ENCODE results near the gene THBS4. TPM values are rescaled to one million over a fixed set of nuclear protein-coding genes. Genes with fewer than 3 reads are reported as not detected.

Gene THBS4
- total RNA-seq, 2 experiments from 2014 or later, result 1.7 to 1.8 TPM

DNA sequence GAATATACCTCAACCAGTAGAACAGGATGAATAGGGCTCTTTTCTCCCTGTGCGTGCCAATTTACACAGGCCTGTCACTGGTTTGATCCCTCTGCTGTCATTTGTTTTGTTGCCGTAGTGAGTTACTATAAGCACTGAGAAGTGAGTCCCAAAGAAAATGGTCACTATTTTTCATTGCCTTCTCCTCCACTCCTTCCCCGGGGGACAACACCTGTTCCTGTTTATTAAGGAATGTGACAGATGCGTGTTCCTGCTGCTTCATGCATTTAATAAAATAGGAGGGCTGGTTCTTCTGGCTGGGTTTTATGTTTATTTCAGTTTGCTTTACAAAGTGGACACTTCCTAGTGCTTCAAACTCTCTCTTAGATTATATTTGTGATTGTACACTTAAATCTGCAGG is 6.4 kb downstream of the THBS4 start:
- POLR2A ChIA-PET, result no interaction called here

DNA sequence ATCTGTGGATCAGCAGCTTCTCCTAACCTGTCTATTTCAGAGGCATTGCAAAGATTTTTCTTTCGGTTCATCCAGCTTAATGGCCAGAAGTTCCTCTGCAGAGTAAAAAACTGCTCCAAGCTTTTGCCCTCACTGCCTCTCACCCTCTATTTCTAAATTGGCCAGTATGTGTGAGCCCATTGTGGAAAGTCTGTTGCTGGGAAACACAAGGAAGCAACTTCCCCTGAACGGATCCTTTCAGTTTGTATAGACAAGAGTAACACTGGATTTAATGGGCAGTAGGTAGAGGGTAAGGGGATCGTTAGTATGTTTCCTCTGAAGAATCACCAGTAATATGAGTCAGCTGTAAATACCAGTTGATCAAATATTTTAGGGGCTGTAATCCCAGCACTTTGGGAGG is 7.2 kb downstream of the THBS4 start:
- ChIA-PET POLR2A (no interaction called here), CTCF (interaction anchor here (0.9 kb wide), 1 partner anchor 41 kb away, joined by 3 read pairs; no protein-coding TSS in a partner anchor)

More for the DNA sequence above, 6.4 kb downstream of the THBS4 start:
- CTCF ChIA-PET, result interaction anchor here (0.9 kb wide), 1 partner anchor 42 kb away, joined by 3 read pairs; no protein-coding TSS in a partner anchor

DNA sequence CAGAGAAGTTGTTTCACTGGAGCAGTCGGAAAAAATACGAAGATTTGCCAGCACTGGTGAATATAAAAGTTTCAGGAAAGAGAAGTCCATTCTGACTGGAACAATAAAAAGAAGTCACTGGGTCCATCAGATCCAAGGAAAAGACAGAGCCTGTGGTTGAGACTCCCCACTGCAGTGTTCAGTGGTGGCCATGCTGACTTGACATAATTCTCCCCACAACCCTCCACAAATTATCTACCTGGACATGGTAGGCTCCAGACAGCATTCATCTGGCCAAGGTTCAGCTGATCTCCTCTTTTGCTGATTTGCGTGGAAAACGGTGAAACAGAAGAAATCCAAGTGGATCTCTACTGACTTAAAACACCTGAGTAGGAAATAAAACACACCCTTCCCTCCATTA is 8.0 kb downstream of the THBS4 start:
- POLR2A ChIA-PET, result no interaction called here
- CTCF ChIA-PET, result no interaction called here

DNA sequence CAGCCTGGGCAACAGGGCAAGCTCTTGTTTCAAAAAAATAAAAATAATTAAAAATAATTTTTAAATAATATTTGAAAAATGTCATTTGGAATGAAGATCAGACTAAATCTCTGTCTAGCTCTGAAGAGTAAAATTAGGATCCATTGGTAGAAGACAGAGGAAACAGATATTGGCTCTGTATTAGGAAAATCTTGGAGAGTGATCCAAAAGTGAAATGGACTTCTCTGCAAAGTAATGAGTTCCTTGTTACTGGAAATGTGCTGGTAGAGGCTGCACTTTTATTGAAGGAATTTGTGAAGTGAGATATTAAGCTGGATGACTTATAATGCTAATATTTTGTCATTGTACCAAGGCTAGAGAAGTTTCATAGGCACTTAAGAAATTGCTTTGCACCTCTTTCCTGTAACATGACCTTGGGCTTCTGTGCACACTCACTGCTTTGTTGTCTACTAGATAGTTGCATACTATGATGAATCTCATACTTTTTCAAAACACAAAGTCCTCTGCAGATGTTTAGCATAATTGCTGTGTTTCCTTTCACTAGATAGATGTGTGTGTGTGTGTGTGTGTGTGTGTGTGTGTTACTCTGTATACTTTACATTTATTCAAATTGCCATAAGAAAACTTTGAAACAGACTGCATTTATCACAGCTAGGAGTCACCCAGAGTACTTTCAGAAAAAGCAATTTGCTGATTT is 13.1 kb downstream of the THBS4 start:
- CTCF ChIA-PET, result interaction anchor here (1.4 kb wide), 1 partner anchor 35 kb away, joined by 4 read pairs; no protein-coding TSS in a partner anchor
- POLR2A ChIA-PET, result no interaction called here

DNA sequence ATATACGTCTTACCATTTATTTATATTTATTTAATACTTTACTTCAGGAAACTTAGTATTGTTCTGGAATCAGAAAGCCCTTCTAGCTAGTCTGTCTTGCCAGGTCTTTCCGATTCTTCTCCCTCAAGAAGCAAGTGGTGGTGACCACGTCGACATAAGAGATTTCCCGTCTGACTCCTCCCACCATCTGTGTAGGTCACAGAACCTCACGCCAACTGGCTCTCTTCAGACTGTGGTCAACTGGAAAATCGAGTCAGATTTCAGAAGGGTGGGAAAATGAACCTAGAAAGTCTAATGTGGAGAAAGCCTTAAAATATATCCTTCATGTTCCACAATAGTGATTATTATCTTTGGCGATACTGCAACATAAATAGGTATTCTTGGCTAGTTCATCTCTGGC is 17.3 kb downstream of the THBS4 start:
- POLR2A ChIA-PET, result interaction anchor here (0.6 kb wide), 1 partner anchor 1056 kb away, joined by 3 read pairs; no protein-coding TSS in a partner anchor
- CTCF ChIA-PET, result no interaction called here

DNA sequence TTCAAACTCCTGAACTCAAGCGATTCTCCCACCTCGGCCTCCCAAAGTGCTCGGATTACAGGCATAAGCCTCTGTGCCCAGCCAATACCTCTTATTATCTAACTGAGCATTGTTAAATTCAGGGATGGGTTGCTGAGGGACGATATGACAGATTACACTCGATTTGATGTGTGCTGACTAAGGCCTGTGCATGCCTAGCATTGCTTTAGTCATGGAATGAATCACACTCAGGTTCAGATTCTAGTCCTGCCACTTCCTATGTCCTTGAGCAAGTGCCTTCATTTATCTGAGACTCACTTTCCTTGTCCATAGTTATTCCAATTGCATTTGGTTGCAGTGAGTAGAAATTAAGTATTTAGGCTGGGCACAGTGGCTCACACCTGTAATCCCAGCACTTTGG is 19.5 kb downstream of the THBS4 start:
- CTCF ChIA-PET, result no interaction called here
- POLR2A ChIA-PET, result no interaction called here

DNA sequence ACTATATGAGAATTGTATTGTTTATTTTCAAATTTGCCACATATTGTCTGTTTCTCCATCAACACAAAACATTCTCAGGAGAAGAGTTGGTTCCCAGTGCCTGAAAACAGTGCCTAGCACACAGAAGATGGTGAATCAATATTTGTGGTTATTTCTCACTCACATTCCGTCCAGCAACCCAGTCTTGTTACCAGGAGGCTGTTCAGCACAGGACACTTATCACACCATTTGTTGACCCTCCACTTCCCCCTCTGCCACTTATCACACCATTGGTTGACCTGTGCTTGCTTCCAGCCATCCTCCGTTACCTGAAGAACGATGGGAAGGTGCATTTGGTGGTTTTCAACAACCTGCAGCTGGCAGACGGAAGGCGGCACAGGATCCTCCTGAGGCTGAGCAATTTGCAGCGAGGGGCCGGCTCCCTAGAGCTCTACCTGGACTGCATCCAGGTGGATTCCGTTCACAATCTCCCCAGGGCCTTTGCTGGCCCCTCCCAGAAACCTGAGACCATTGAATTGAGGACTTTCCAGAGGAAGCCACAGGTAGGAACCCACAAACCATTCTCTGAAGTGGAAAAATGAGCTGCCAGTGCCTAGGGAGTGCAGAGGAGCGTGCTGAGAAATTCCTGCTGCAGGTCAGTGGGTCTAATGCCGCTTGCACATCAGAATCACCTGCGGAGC is 20.5 kb downstream of the THBS4 start:
- ChIA-PET POLR2A (interaction anchor here (1.0 kb wide), 1 partner anchor 18 kb away, joined by 3 read pairs; no protein-coding TSS in a partner anchor), CTCF (interaction anchor here (0.7 kb wide), 1 partner anchor 84 kb away, joined by 4 read pairs; no protein-coding TSS in a partner anchor)

DNA sequence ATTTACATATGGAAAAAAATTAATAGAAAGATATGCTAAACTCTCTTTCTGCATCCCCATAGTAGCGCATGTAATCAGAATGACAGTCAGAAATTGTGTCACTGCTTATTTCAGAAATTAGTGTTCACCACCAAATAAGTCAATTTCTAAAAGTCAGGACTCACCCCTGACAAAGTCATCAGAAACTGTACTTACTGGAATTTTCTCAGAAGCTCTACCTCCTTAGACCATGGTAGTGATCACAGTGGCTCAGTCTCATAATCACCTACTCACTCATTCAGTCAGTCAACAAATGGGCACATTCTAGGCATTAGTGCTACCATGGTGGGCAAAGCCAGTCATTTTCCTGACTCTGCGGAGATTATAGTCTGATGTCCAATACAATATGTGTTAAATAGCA is 22.0 kb downstream of the THBS4 start:
- ChIA-PET CTCF (no interaction called here), POLR2A (interaction anchor here (0.6 kb wide), 1 partner anchor 181 kb away, joined by 5 read pairs; no protein-coding TSS in a partner anchor)

DNA sequence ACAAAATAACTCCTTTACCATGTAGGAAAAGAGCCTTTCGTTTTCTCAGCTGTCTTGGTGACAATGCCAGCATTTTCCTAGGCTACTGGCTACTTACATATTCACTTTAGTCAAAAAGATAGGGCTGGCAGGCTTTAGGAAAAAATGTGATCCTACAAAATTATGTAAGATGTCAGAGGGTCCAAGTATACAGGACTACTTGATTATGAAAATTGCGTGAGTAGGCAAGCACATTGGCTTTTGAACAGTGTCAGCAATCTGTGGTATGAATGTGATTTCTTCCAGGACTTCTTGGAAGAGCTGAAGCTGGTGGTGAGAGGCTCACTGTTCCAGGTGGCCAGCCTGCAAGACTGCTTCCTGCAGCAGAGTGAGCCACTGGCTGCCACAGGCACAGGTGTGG is 22.8 kb downstream of the THBS4 start:
- POLR2A ChIA-PET, result no interaction called here
- CTCF ChIA-PET, result no interaction called here

DNA sequence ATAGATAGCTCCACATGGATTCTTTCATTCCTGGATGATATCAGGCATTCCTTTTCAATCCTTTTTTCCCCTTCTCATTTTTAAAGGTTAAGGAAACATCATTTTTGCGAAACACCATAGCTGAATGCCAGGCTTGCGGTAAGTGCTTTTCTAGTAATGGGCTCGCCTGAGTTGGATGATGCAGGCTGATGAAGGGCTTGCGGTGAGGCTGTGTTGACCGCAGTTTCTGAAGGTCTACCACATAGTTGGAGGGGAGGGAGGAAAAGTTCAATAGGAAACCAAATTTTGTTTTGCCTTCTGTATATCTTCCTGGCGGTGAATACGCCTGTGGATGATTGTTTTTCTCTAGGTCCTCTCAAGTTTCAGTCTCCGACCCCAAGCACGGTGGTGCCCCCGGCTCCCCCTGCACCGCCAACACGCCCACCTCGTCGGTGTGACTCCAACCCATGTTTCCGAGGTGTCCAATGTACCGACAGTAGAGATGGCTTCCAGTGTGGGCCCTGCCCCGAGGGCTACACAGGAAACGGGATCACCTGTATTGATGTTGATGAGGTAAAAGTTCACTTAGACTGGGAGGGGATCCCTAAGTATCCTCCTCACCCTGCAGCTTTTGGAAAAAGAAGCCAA is 24.3 kb downstream of the THBS4 start:
- ChIA-PET CTCF (no interaction called here), POLR2A (interaction anchor here (0.6 kb wide), 1 partner anchor 179 kb away, joined by 5 read pairs; no protein-coding TSS in a partner anchor)

DNA sequence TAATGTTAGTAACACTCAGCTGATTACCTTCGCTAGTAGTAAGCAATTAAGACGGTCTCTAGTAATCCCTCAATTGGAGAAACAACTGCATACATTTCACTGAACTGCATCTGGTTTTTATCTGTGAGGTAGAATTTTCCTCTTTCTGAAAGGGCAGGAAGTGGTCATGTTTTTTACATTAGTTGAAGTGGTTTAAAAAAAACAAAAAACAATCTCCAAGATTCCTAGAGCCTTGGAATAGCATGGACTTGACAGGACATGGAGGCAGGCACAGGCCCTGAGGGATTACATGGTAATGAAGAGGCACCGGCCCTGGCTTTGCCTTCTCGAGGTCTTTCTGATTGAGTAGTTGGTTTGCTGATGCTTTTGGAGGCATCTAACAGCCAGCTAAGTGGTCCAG is 25.8 kb downstream of the THBS4 start:
- ChIA-PET POLR2A (no interaction called here), CTCF (interaction anchor here (1.0 kb wide), 1 partner anchor 22 kb away, joined by 4 read pairs; no protein-coding TSS in a partner anchor)

DNA sequence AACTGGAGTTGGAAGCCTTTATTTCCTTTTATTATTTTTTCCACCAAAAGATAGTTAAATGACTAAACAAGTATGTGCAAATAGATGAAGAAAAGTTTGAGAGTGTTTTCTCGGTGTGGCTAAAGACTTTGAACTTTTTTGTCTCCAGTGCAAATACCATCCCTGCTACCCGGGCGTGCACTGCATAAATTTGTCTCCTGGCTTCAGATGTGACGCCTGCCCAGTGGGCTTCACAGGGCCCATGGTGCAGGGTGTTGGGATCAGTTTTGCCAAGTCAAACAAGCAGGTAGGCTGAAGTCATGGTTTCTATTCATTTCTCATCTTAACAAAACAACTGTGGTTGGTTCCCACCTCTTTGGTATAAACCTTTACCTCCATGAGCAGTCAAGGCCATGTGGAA is 26.4 kb downstream of the THBS4 start:
- ChIA-PET CTCF (interaction anchor here (1.0 kb wide), 1 partner anchor 22 kb away, joined by 3 read pairs; no protein-coding TSS in a partner anchor), POLR2A (no interaction called here)

DNA sequence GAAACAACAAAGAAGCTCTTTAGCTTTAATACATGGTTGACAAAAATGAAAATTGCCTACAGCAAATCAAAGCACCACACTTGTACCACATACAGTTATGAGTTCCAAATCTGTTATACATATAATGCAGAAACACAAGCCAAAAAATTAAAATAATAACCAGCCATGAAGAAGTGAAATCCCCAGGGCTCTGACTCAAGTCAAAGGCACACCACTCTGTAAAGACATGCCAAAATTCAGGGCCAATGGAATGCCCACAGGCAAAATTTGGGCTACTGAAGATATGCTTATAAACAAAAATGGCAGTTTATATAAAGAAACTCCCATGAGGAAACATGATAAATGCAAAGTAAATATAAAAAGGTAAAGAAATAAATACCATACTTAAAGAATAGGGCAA is 29.0 kb downstream of the THBS4 start:
- ChIA-PET CTCF (no interaction called here), POLR2A (no interaction called here)

DNA sequence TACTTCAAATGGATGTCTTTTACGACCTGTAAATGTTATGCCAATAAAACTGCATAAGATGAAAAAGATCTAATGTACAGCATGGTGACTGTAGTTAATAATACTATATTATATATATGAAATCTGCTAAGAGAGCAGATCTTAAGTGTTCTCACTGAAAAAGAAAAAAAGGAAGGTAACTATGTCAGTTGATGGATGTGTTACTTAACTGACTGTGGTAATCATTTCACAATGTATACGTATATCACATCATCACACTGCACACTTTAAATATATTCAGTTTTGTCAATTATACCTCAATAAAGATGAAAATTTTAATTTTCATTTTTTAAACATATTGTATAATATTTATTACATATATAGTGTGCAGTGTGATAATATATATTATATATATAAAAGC is 31.9 kb downstream of the THBS4 start:
- ChIA-PET CTCF (no interaction called here), POLR2A (no interaction called here)

DNA sequence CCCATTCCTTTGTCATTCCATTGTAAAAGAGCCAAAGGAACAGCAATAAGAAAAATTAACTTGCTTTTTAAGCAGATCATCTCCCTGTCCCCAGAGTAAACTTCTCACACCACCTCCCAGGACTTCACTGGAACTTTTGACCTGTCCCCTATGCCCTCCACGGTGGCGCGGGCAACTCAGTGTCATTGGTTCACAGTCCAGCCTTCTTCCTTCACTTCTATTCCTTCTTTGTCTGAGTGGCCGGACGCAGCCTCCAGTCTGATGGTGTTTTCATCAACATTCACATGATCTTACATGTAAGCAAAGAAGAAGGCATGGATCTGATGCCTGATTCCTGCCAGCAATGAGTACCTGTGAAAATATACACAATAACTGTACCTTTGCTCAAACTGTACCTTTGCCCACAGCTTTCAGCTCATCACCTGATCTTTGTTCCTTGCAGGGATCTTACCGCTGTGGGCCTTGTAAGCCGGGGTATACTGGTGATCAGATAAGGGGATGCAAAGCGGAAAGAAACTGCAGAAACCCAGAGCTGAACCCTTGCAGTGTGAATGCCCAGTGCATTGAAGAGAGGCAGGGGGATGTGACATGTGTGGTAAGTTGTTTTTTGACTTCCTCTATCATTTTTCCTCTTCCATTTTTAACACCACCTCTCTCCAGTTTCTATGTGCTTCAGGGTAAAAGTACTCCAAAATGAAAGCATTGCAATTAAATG is 32.5 kb downstream of the THBS4 start:
- ChIA-PET CTCF (no interaction called here), POLR2A (no interaction called here)

DNA sequence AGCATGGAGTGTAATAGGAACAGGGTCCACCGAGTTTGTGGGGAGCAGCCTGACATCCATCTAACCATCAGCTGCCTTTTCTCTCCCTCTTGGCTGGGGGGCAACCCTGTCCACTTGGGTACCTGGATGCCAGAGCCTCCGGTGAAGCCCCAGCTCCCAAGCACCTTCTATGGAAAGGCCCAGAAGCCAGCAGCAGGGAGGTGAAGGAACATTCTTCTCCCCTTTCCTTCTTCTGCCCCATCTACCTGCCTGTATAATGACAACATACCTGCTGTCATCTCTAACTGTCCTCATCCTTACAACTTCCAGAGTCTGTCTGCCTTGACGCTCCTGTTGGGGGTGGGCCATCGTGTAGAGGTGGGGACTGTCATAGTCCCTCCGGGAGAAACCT is 33.1 kb downstream of the THBS4 start:
- ChIA-PET POLR2A (no interaction called here), CTCF (interaction anchor here (0.6 kb wide), 1 partner anchor 206 kb away, joined by 4 read pairs; no protein-coding TSS in a partner anchor)

DNA sequence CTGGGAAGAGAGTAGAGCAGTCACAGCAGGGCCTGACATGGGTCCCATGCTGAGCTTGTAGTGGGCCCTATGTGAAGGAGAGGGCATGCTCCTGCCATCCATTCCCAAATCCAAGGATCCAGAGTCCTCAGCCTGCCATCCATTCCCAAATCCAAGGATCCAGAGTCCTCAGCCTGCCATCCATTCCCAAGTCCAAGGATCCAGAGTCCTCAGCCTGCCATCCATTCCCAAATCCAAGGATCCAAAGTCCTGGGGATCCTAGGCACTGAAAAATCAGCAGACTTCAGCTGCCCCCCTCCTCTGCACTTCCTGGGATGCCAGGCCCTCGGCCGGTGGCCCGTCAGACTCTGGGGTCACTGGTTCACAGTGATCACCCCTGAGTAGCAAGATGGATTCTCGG is 33.6 kb downstream of the THBS4 start:
- POLR2A ChIA-PET, result no interaction called here
- CTCF ChIA-PET, result interaction anchor here (0.6 kb wide), 1 partner anchor 206 kb away, joined by 4 read pairs; no protein-coding TSS in a partner anchor

DNA sequence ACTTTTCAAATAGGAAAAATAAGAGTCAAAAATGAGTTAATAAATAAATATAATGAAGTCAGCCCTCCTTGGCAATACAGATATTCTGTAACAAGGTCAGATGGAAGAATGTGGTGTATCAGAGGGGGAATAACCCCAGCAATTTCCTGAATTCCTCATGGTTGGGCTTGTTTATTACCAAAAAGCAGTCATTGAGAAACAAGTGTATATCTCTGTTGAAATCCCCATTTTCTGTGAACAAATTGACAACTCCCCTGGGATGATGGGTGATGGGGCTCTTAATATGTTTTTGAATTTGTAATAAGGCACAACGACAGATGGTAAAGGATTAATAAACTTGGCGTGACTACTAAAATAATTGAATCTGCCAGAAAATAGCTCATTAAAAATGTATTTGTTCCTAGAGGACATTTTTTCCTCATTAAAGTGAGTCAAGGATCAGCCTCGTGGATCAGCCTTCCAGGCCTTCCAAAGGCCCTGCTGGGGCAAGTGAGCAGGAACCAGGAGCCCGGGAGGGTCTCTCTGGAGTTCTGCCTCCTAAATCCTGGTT is 34.2 kb downstream of the THBS4 start:
- CTCF ChIA-PET, result no interaction called here
- POLR2A ChIA-PET, result no interaction called here

DNA sequence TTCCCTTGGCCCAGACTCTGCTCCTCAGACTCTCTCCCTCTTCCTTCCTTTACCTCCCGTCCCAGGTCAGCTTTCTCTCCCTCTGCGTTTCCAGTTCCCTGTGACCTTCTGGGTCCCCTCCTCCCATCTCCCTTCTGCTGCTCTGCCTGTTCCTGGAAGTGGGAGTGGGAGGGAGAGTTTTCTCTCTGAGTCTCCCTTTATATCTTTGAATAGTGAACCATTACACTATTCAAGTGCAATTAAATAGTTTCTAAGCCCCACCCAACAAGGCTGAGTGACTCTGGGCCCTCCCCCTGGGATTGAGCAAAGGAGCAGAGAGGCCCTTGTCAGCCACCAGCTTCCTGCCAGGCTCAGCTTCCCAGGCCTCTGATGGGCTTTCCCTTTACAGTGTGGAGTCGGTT is 34.8 kb downstream of the THBS4 start:
- ChIA-PET POLR2A (no interaction called here), CTCF (no interaction called here)

Data from activated CD8-positive, alpha-beta memory T cell treated with anti-CD3 and anti-CD28 coated beads for 36 hours (primary cell).